GM18517 (cell line): Measurements from ENCODE around the gene TMEM50B.
"Not testable (repeated sequence)": the region's sequence is repeated elsewhere in the genome, so short reads cannot be mapped to it uniquely, and the experiment has no call there.

Source experiments
- ATAC-seq: cut with Tn5 transposase; IDR thresholded peaks from one replicate; pipeline ENCODE4 v1.9.1; 2021; ENCODE audit warnings: mild to moderate bottlenecking, moderate library complexity; ENCODE audit not compliant: unreplicated experiment

Gene TMEM50B

GRCh38 chr21:33479679-33480480 is at the start of gene TMEM50B:
Gene TMEM50B (minus strand): TSS chr21:33479974. CDS start chr21:33468885, 11,089 bp downstream.
- ATAC-seq: peak; percentile 84

- no peak for ATAC-seq
Observed at GRCh38 chr21:33522953-33523349, 43.2 kb upstream of the TMEM50B start.

GRCh38 chr21:33522297-33522952 is 42.7 kb upstream of the TMEM50B start:
- no peak for ATAC-seq

- no peak for ATAC-seq
Observed at GRCh38 chr21:33518899-33519298, 39.1 kb upstream of the TMEM50B start.

- ATAC-seq: no peak
Observed at GRCh38 chr21:33514229-33514628, 34.5 kb upstream of the TMEM50B start.

- no peak for ATAC-seq
Observed at GRCh38 chr21:33512481-33512880, 32.7 kb upstream of the TMEM50B start.

GRCh38 chr21:33511639-33512038 is 31.9 kb upstream of the TMEM50B start:
- ATAC-seq: no peak

- no peak for ATAC-seq
Observed at GRCh38 chr21:33510826-33511225, 31.1 kb upstream of the TMEM50B start.

GRCh38 chr21:33507003-33507402 is 27.2 kb upstream of the TMEM50B start:
- not testable (repeated sequence) for ATAC-seq

GRCh38 chr21:33505833-33506232 is 26.1 kb upstream of the TMEM50B start:
- no peak for ATAC-seq

- ATAC-seq: no peak
Observed at GRCh38 chr21:33496345-33496744, 16.6 kb upstream of the TMEM50B start.

- no peak for ATAC-seq
Observed at GRCh38 chr21:33495743-33496142, 16.0 kb upstream of the TMEM50B start.

GRCh38 chr21:33493756-33494155 is 14.0 kb upstream of the TMEM50B start:
- ATAC-seq: no peak

GRCh38 chr21:33492571-33492970 is 12.8 kb upstream of the TMEM50B start:
- no peak for ATAC-seq

GRCh38 chr21:33491373-33492102 is 11.8 kb upstream of the TMEM50B start, which contains the start of gene DNAJC28:
Gene DNAJC28 (minus strand): TSS chr21:33491716. CDS start chr21:33489393, 2,323 bp downstream.
- peak; percentile 95 for ATAC-seq

GRCh38 chr21:33490991-33491372 is 11.2 kb upstream of the TMEM50B start:
- ATAC-seq: no peak

GRCh38 chr21:33488936-33489335 is 9.2 kb upstream of the TMEM50B start:
- ATAC-seq: no peak

- no peak for ATAC-seq
Observed at GRCh38 chr21:33487996-33488395, 8.2 kb upstream of the TMEM50B start.

- ATAC-seq: no peak
Observed at GRCh38 chr21:33481314-33481943, 1.7 kb upstream of the TMEM50B start.

- no peak for ATAC-seq
Observed at GRCh38 chr21:33480481-33481103, 818 bp upstream of the TMEM50B start.
